CD4-positive, alpha-beta memory T cell (primary cell): Measurements from ENCODE around the gene C6orf132. TPM values are rescaled to one million over a fixed set of nuclear protein-coding genes. Genes with fewer than 3 reads are reported as not detected.

Experiments
- CTCF ChIA-PET: fragments of 350-600 bp; sonication (Branson Sonifier 250); formaldehyde crosslinking; loops from one replicate; lab custom pipeline; 2021; ENCODE audit warnings: inconsistent platforms; ENCODE audit not compliant: partially characterized antibody; lab: Charles Lee
- POLR2A ChIA-PET: fragments of 350-600 bp; sonication (Branson Sonifier 250); formaldehyde crosslinking; loops from one replicate; lab custom pipeline; 2021; ENCODE audit not compliant: partially characterized antibody; lab: Charles Lee
- DNase-seq, 5 donors: peaks; one replicate each; pipeline versions ENCODE4 v3.0.0 to v3.0.0-alpha.2; 2020 to 2022; ENCODE audit warnings: mixed read lengths in 1 of 5
- H3K27ac ChIP-seq: one replicate; pipeline ENCODE4 v1.7.0; 2013; ENCODE audit warnings: low read depth, low read length
- H3K27me3 ChIP-seq: 2 replicates; pipeline ENCODE4 v1.7.0; 2013; ENCODE audit warnings: mild to moderate bottlenecking, low read length, moderate library complexity; ENCODE audit not compliant: insufficient read depth
- H3K36me3 ChIP-seq: 2 replicates; pipeline ENCODE4 v1.7.0; 2013; ENCODE audit warnings: mild to moderate bottlenecking, low read length, moderate library complexity; ENCODE audit not compliant: insufficient read depth
- H3K4me1 ChIP-seq: 2 replicates; pipeline ENCODE4 v1.7.0; 2013; ENCODE audit warnings: mild to moderate bottlenecking, low read length, moderate library complexity; ENCODE audit not compliant: insufficient read depth
- H3K4me3 ChIP-seq, 2 donors: one replicate each; pipeline ENCODE4 v1.7.0; 2013; ENCODE audit warnings: low read length in 2 of 2, mild to moderate bottlenecking in 1 of 2
- H3K9me3 ChIP-seq, 2 donors: one replicate each; pipeline ENCODE4 v1.7.0; 2013; ENCODE audit warnings: low read length in 2 of 2, control low read depth in 1 of 2; ENCODE audit not compliant: control insufficient read depth in 1 of 2
- H3K27ac Mint-ChIP-seq, 7 donors: one replicate each; pipeline ENCODE4 v1.8.0; 2020 to 2021; ENCODE audit warnings: mixed read lengths in 7 of 7, mild to moderate bottlenecking in 6 of 7, inconsistent platforms in 3 of 7, moderate library complexity in 3 of 7
- H3K27me3 Mint-ChIP-seq, 2 donors: one replicate each; pipeline ENCODE4 v1.8.0; 2020 to 2021; ENCODE audit warnings: mixed read lengths in 2 of 2
- H3K36me3 Mint-ChIP-seq, 2 donors: one replicate each; pipeline ENCODE4 v1.8.0; 2020 to 2021; ENCODE audit warnings: mixed read lengths in 2 of 2, inconsistent platforms in 1 of 2, mild to moderate bottlenecking in 1 of 2
- H3K4me1 Mint-ChIP-seq, 4 donors: one replicate each; pipeline ENCODE4 v1.8.0; 2020 to 2021; ENCODE audit warnings: mixed read lengths in 4 of 4, mild to moderate bottlenecking in 1 of 4
- H3K4me3 Mint-ChIP-seq, 8 donors: one replicate each; pipeline ENCODE4 v1.8.0; 2020 to 2021; ENCODE audit warnings: mixed read lengths in 8 of 8, mild to moderate bottlenecking in 7 of 8, moderate library complexity in 6 of 8, inconsistent platforms in 3 of 8
- H3K9me3 Mint-ChIP-seq, 8 donors: one replicate each; pipeline ENCODE4 v1.8.0; 2020 to 2021; ENCODE audit warnings: mixed read lengths in 8 of 8, mild to moderate bottlenecking in 5 of 8, inconsistent platforms in 3 of 8, moderate library complexity in 1 of 8
- intact Hi-C: fragments of 100-400 bp; cut with micrococcal nuclease; formaldehyde crosslinking; loops from one replicate; pipeline ENCODE4 v1.15.1; 2023
- polyA plus RNA-seq, 2 donors: library from polyadenylated mRNA; unstranded; fragments of 300-500 nt; fragmentation: Illumina TruSeq; gene quantifications; one replicate each; pipeline ENCODE4 v1.2.3, GENCODE V29; 2021
- total RNA-seq, 2 experiments: library from RNA; stranded (reverse); gene quantifications; one replicate each; pipeline ENCODE4 v1.2.3, GENCODE V29; 2021

C6orf132 gene
- total and polyA plus RNA-seq, 4 experiments from 2014 or later = not detected

GRCh38 chr6:42105156-42105648 lies 37.2 kb downstream of the C6orf132 start:
- Histone ChIP-seq H3K4me1 (peaks cover 6% of the 10 kb centered on the region), H3K36me3 (no peaks in the 10 kb centered on the region), H3K9me3 (no peaks in the 10 kb centered on the region), H3K27ac (no peak overlapping the region), H3K27me3 (no peaks in the 10 kb centered on the region), H3K4me3 (no peak overlapping the region)
- H3K27ac Mint-ChIP-seq = no peak overlapping the region
- peak overlapping the region in 4 of 8 donors; percentile 32 to 68 (median 62) for H3K4me3 Mint-ChIP-seq
- CTCF ChIA-PET = interaction anchor here (0.9 to 4.2 kb wide), 19 partner anchors 12 to 442 kb away, joined by 3 to 23 read pairs (median 5); partner anchors contain the start of gene TOMM6
- no peak for DNase-seq
- peaks cover 0 to 14% (median 6%) of the 10 kb centered on the region in 4 donors for H3K4me1 Mint-ChIP-seq
- H3K36me3 Mint-ChIP-seq = no peaks in the 10 kb centered on the region
- peaks cover 0 to 4% (median 0%) of the 10 kb centered on the region in 8 donors for H3K9me3 Mint-ChIP-seq
- intact Hi-C loops = loop anchor here (2.0 kb wide), 1 partner anchor 318 kb away; the partner anchor contains the start of gene TOMM6
- H3K27me3 Mint-ChIP-seq = peaks cover 2 to 6% of the 10 kb centered on the region in 2 donors
- POLR2A ChIA-PET = interaction anchor here (1.8 to 2.5 kb wide), 3 partner anchors 57 to 61 kb away, joined by 5 to 10 read pairs (median 9); no protein-coding TSS in a partner anchor

- Histone ChIP-seq H3K4me3 (peak overlapping the region in 1 of 2 donors; percentile 53), H3K36me3 (no peaks in the 10 kb centered on the region), H3K9me3 (no peaks in the 10 kb centered on the region), H3K27me3 (no peaks in the 10 kb centered on the region), H3K4me1 (peaks cover 6% of the 10 kb centered on the region), H3K27ac (no peak overlapping the region)
- POLR2A ChIA-PET = interaction anchor here (1.8 to 2.5 kb wide), 3 partner anchors 57 to 61 kb away, joined by 5 to 10 read pairs (median 9); no protein-coding TSS in a partner anchor
- H3K9me3 Mint-ChIP-seq = peaks cover 0 to 2% (median 0%) of the 10 kb centered on the region in 8 donors
- H3K4me3 Mint-ChIP-seq = peak overlapping the region in 5 of 8 donors; percentile 32 to 68 (median 58)
- no peak for DNase-seq
- no peaks in the 10 kb centered on the region for H3K36me3 Mint-ChIP-seq
- peak overlapping the region in 1 of 7 donors; percentile 24 for H3K27ac Mint-ChIP-seq
- H3K27me3 Mint-ChIP-seq = peaks cover 2 to 6% of the 10 kb centered on the region in 2 donors
- intact Hi-C loops = loop anchor here (1.0 to 2.0 kb wide), 5 partner anchors 54 to 318 kb away; partner anchors contain the start of genes TAF8 and TOMM6
- peaks cover 0 to 14% (median 6%) of the 10 kb centered on the region in 4 donors for H3K4me1 Mint-ChIP-seq
- CTCF ChIA-PET = interaction anchor here (0.8 to 4.2 kb wide), 28 partner anchors 10 to 442 kb away, joined by 3 to 23 read pairs (median 5); partner anchors contain the start of genes MRPS10, PRICKLE4, TAF8 and TOMM6
These were observed 37.7 kb downstream of the C6orf132 start for GRCh38 chr6:42104804-42105125.

- POLR2A ChIA-PET = interaction anchor here (0.7 to 2.5 kb wide), 4 partner anchors 56 to 318 kb away, joined by 3 to 10 read pairs (median 7); no protein-coding TSS in a partner anchor
- no peaks in the 10 kb centered on the region for H3K36me3 Mint-ChIP-seq
- peak; percentile 65 to 77 (median 73) for DNase-seq
- intact Hi-C loops = loop anchor here (1.0 to 2.0 kb wide), 5 partner anchors 54 to 317 kb away; partner anchors contain the start of genes TAF8 and TOMM6
- CTCF ChIA-PET = interaction anchor here (0.8 to 4.2 kb wide), 34 partner anchors 9 to 443 kb away, joined by 3 to 23 read pairs (median 5); partner anchors contain the start of genes BYSL, MED20, MRPS10 and PRICKLE4
- no peaks in the 10 kb centered on the region for H3K9me3 Mint-ChIP-seq
- Histone ChIP-seq H3K4me3 (peak overlapping the region in 1 of 2 donors; percentile 53), H3K36me3 (no peaks in the 10 kb centered on the region), H3K27ac (no peak overlapping the region), H3K9me3 (no peaks in the 10 kb centered on the region), H3K4me1 (peaks cover 6% of the 10 kb centered on the region), H3K27me3 (no peaks in the 10 kb centered on the region)
- peaks cover 0 to 14% (median 6%) of the 10 kb centered on the region in 4 donors for H3K4me1 Mint-ChIP-seq
- H3K4me3 Mint-ChIP-seq = peak overlapping the region; percentile 42 to 84 (median 70)
- H3K27ac Mint-ChIP-seq = peak overlapping the region in 1 of 7 donors; percentile 42
- peaks cover 2 to 6% of the 10 kb centered on the region in 2 donors for H3K27me3 Mint-ChIP-seq
These were observed 38.2 kb downstream of the C6orf132 start for GRCh38 chr6:42104095-42104803.

- Mint-ChIP-seq H3K27ac (peak overlapping the region in 1 of 7 donors; percentile 42), H3K4me1 (peaks cover 0 to 14% (median 7%) of the 10 kb centered on the region in 4 donors), H3K27me3 (peaks cover 4 to 6% of the 10 kb centered on the region in 2 donors), H3K4me3 (peak overlapping the region; percentile 49 to 84 (median 72)), H3K9me3 (no peaks in the 10 kb centered on the region), H3K36me3 (no peaks in the 10 kb centered on the region)
- Histone ChIP-seq H3K4me3 (peak overlapping the region in 1 of 2 donors; percentile 53), H3K36me3 (no peaks in the 10 kb centered on the region), H3K27ac (no peak overlapping the region), H3K4me1 (peaks cover 6% of the 10 kb centered on the region), H3K9me3 (no peaks in the 10 kb centered on the region), H3K27me3 (no peaks in the 10 kb centered on the region)
- peak in 1 of 5 donors; percentile 5 for DNase-seq
- ChIA-PET POLR2A (interaction anchor here (0.7 to 2.5 kb wide), 4 partner anchors 56 to 317 kb away, joined by 3 to 10 read pairs (median 7); no protein-coding TSS in a partner anchor), CTCF (interaction anchor here (0.8 to 4.2 kb wide), 29 partner anchors 8 to 443 kb away, joined by 3 to 23 read pairs (median 5); partner anchors contain the start of genes BYSL, MED20, MRPS10 and TAF8)
- intact Hi-C loops = loop anchor here (1.0 to 2.0 kb wide), 5 partner anchors 53 to 317 kb away; partner anchors contain the start of genes TAF8 and TOMM6
These were observed 38.7 kb downstream of the C6orf132 start for GRCh38 chr6:42103753-42104094.

GRCh38 chr6:42103216-42103615 lies 39.2 kb downstream of the C6orf132 start:
- no peak for DNase-seq
- ChIA-PET POLR2A (interaction anchor here (2.5 kb wide), 1 partner anchor 57 kb away, joined by 10 read pairs; no protein-coding TSS in a partner anchor), CTCF (interaction anchor here (0.6 to 4.2 kb wide), 17 partner anchors 9 to 448 kb away, joined by 3 to 23 read pairs (median 6); partner anchors contain the start of genes TAF8 and TOMM6)
- Mint-ChIP-seq H3K4me3 (peak overlapping the region in 6 of 8 donors; percentile 58 to 84 (median 74)), H3K4me1 (peaks cover 0 to 14% (median 8%) of the 10 kb centered on the region in 4 donors), H3K27me3 (peaks cover 5 to 6% of the 10 kb centered on the region in 2 donors), H3K27ac (peak overlapping the region in 1 of 7 donors; percentile 37), H3K9me3 (no peaks in the 10 kb centered on the region), H3K36me3 (no peaks in the 10 kb centered on the region)
- Histone ChIP-seq H3K9me3 (no peaks in the 10 kb centered on the region), H3K4me1 (peaks cover 6% of the 10 kb centered on the region), H3K4me3 (no peak overlapping the region), H3K27me3 (no peaks in the 10 kb centered on the region), H3K36me3 (no peaks in the 10 kb centered on the region), H3K27ac (no peak overlapping the region)
- intact Hi-C loops = no loop called here

- H3K4me1 Mint-ChIP-seq = peaks cover 0 to 14% (median 8%) of the 10 kb centered on the region in 4 donors
- Histone ChIP-seq H3K27ac (no peak overlapping the region), H3K27me3 (no peaks in the 10 kb centered on the region), H3K9me3 (no peaks in the 10 kb centered on the region), H3K4me3 (no peak overlapping the region), H3K36me3 (no peaks in the 10 kb centered on the region), H3K4me1 (peaks cover 6% of the 10 kb centered on the region)
- DNase-seq = no peak
- ChIA-PET POLR2A (no interaction called here), CTCF (interaction anchor here (1.2 to 1.3 kb wide), 2 partner anchors 63 to 322 kb away, joined by 3 read pairs; partner anchors contain the start of gene FRS3)
- H3K9me3 Mint-ChIP-seq = no peaks in the 10 kb centered on the region
- intact Hi-C loops = no loop called here
- H3K4me3 Mint-ChIP-seq = no peak overlapping the region
- no peaks in the 10 kb centered on the region for H3K36me3 Mint-ChIP-seq
- no peak overlapping the region for H3K27ac Mint-ChIP-seq
- H3K27me3 Mint-ChIP-seq = peaks cover 3 to 4% of the 10 kb centered on the region in 2 donors
These were observed 41.2 kb downstream of the C6orf132 start for GRCh38 chr6:42101186-42101657.
